GM21381 (cell line): ENCODE data around the gene DPYSL4.

ENCODE experiments used
- ATAC-seq: cut with Tn5 transposase; IDR thresholded peaks from one replicate; pipeline ENCODE4 v1.9.1; 2021; ENCODE audit warnings: mild to moderate bottlenecking, moderate library complexity; ENCODE audit not compliant: unreplicated experiment

Gene DPYSL4

DNA sequence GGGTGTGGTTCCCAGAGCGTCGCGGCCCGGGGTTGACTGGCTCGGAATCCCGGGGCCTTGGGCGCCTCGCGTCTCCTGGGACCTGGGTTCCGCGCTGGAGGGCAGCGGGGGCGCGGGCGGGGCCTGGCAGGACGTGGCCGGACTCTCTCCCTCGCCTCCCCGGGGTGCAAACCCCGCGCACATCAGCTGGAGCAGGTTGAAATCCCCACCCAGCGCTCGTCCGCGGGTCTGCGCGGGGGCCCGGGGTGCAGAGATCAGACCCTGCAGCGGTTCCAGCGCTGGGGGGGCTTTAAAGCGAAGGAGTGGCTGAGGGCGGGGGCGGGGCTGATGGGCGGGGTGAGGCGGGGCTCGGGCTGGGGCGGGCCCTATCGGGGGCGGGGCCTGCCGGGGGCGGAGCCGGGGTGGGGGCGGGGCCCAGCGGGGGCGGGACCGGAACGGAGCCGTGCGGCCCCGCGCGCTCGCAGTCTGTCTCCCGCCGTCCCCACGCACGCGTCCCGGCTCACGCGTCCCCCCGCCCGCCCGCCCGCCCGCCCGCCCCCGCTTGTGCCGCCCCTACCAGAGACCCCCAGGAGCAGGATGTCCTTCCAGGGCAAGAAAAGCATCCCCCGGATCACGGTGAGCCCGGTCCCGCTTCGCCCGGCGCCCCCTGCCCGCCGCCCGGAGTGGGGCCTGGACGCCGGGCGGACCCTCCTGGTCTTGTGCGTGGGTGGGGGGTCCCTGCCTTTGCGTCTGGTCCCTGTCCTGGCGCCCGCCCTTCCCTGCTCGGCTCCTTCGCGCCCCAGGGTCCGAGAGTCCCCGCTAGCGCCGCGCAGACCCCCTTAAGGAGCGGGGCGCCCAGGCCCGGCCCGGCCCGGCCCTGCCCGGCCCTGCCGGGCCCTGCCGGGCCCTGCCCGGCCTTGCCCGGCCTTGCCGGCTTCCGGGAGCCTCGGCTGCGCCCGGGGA is at the start of gene DPYSL4:
Gene DPYSL4, plus strand, starts transcription at position 461 of the 942 bp plus-strand sequence. Its CDS starts 116 bp downstream, at position 577.
- ATAC-seq = no peak

DNA sequence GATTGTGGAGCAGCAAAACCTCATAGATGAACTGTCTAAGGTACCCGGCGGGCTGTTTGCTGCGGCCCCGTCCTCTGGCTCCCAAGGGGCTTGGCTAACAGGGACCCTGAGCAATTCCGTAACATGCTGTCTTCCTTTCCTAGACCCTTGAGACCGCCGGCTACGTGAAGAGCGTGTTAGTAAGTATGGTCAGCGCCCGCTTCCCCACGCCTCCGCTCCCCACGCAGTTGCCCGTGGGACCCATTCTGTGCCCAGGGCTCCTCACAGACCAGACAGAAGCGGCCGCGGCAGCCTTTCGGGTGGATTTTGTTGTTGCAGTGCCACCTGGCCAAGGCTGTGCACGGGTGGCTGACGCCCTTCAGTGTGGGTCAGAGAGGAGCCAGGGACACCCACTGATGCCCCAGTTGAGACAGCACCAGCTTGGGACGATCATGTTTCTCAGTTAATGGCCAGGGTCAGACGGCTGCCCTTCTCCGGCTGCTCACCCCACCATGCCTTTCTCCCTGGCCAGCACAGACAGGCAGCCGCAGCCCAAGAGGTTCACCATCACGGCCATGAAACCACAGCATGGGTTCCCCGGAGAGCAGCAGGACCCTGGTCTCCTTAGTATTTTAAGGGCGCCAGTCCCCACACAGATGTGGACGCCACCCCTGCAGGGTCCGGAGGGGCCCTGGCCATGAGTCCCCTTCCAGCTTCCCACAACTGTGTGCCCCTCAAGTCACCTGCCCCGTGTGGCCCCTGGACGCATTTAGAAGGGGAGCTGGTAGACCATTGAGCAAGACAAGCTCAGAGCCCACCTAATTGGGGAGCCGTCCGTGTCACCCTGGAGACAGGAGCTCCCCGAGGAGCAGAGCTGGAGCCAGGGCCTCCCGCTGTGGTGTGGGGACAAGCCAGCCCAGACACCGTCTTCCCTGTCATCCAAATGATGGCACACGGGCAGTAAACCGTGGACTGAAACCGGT is 49.4 kb upstream of the DPYSL4 start:
- ATAC-seq = no peak

DNA sequence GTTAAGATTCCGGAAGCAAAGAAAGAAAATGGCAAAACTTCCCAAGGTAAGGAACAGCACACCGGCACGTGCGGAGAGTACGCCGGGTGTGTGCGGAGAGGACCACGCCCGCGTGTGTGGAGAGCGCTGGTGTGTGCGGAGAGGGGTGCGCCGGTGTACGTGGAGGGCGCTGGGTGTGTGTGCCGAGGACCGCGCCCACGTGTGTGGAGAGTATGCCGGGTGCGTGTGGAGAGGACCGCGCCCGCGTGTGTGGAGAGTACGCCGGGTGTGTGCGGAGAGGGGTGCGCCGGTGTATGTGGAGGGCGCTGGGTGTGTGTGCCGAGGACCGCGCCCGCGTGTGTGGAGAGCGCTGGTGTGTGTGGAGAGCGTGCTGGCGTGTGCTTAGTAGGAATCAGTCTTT is 48.6 kb upstream of the DPYSL4 start:
- ATAC-seq = no peak

- ATAC-seq = no peak
These were observed 48.2 kb upstream of the DPYSL4 start for GRCh38 chr10:132138596-132138995.

DNA sequence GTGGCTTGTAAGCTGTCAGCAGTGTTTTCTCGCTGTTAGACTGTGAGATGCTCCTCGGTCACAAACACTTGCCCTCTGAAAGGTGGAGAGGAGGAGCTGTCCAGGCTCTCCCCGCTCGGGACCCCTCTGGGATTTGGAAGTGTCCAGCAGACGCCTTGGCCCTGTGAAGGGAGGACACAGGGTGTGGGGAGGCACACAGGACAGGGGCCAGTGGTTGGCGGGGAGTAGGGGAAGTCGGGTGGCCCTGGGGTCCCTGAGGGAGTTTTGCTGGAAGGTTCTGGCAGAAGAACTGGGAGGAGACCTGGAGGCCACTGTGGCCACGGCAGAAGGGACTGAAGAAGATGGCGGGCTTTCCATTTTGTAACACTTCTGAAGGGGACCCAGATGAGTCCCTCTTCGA is 47.2 kb upstream of the DPYSL4 start:
- no peak for ATAC-seq

DNA sequence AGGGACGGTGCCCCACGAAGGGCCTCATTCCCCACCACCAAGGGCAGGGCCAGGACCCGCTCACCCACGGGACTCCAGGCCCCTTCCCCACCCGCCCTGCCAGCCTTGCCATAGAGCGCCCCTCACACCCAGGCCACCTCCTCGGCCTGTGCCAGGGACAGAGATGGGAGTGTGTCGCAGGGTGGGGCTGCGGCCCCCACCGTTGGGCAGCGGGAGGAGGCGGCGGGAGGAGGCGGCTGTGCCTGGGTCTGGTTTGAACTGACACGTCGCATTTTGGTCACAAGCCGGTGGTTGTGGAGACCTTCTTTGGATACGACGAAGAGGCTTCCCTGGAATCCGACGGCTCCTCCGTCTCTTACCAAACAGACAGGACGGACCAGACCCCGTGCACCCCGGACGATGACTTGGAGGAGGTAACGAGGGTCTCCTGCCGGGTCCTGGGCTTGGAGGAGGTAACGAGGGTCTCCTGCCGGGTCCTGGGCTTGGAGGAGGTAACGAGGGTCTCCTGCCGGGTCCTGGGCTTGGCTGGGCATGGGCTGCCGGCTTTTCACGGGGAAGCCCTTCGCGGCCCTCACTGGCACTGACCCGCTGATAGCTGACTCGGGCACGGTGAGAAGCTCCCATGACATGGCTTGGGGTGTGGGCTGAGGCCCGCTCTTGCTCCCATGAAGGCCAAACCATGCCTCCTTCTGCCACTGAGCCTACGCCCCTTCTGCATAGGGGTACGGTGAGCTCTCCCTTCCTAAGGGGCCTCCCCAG is 46.4 kb upstream of the DPYSL4 start:
- no peak for ATAC-seq

DNA sequence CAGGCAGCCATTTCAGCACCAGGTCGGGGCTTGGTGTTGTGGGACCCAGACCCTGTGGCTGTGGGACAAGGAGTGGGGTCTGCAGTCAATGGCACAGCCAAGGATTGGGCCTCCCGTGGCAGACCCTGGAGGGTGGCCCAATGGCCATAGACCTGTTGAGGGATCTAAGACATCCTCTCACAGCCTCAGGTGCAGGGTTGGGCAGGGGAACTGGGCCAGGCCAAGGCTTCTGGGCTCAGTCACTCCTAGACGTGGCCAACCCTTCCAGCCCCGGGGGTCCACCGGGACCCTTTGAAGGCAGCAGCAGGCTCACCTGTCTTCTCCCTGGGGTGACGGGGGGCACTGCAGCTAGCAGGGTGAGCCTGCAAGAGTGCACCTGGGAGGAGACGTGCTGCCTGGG is 45.7 kb upstream of the DPYSL4 start:
- ATAC-seq = no peak

- ATAC-seq = no peak
These were observed 45.0 kb upstream of the DPYSL4 start for GRCh38 chr10:132141526-132142395.

GRCh38 chr10:132142396-132143161 is 44.2 kb upstream of the DPYSL4 start:
- ATAC-seq = no peak

DNA sequence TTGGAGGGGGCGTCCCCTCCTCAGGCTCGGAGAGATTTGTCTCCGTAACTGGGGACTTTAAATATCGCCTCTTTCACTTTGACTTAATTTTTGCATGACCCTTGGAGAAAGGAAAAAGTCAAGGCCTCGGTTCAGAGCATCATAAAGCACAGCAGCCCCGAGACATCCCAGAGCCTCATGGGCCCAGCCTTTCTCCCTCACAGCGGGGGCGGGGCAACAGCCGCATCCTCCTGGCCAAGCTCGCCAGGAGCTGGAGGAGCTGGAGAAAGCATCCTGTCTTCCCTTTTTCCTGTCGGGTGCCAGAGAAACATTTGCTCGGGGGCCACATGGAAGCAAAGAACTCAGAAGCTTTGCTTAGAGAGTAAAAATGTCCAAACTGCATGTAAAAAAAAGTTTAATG is 43.6 kb upstream of the DPYSL4 start:
- no peak for ATAC-seq

GRCh38 chr10:132144086-132144485 is 42.7 kb upstream of the DPYSL4 start:
- ATAC-seq = no peak

- ATAC-seq = no peak
These were observed 41.7 kb upstream of the DPYSL4 start for GRCh38 chr10:132145002-132145401.

GRCh38 chr10:132145521-132146185 is 41.1 kb upstream of the DPYSL4 start:
- ATAC-seq = no peak

DNA sequence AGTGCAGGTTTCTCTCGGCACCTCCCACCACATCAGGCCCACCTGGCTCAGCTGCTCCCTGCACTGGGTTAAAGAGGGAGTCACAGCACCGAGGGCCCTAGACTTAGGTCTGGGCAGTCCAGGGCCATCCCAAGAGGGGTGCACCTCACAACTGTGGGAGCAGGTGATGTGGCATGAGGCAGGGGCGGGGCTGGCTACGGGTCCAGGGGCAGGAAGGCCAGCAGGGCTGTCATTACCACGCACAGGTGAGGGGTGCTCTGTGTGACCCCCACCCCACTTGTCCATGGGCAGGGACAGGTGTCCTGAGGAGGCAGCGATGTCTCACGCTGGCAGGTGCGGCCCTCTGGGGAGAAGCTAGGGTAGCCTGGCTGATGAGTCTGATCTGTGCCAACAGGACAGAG is 40.5 kb upstream of the DPYSL4 start:
- no peak for ATAC-seq

DNA sequence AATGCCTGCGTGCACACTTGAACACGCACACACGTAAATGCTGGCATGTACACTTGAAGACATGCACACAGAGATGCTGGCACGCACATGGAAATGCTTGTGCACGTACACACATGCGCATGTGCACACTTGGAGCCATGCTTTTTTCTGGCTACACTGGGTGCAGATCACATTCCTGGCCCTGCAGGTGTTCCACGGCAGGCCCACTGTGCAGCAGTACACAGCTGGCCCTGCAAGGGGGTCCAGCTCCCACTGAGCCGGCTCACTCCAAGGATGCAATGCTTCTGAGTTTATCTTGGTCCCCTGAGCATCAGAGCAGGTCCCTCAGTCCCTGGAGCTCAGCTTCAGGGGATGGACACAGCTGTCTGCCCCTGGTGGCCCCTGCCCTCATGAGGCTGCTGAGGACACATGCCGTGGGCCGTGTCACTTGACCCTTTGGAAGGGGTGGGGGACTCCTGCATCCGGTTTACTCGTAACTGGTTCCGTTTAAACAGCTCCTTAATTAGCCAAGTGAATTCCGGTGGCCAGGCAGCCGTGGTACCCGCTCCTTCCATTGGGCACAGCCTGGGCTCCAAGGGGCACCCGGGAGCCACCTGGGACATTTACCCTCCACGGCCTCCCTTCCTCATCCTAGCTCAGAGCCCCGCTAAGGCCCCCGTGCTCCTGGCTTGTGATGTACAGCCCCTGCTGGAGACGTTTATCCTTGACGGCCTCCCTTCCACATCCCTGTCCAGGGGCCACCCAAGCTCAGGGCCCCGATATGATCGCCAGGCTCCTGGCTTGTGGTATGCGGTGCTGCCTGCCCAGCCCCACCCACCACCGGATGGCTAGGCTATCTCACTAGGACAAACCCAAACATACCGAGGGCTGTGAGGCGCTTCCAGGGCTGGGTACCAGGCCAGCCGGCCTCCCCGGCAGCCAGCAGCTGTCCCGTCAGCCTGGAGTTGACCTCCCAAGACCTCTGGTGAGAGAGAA is 39.5 kb upstream of the DPYSL4 start:
- ATAC-seq = no peak

- no peak for ATAC-seq
These were observed 38.2 kb upstream of the DPYSL4 start for GRCh38 chr10:132148261-132149251.
